ENCODE measurements around the gene KIAA0513. TPM values are rescaled to one million over a fixed set of nuclear protein-coding genes. Genes with fewer than 3 reads are reported as not detected.

KIAA0513 gene, protein sequence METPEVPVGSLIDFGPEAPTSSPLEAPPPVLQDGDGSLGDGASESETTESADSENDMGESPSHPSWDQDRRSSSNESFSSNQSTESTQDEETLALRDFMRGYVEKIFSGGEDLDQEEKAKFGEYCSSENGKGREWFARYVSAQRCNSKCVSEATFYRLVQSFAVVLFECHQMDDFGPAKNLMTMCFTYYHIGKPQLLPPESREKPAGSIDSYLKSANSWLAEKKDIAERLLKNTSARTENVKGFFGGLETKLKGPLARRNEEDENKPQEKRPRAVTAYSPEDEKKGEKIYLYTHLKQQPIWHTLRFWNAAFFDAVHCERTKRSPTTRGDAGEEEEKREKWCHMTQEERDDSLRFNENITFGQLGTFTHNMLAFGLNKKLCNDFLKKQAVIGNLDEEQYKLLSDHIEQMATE
- total RNA-seq, result 10 to 100 TPM; 23.1 to 71.9 TPM

DNA sequence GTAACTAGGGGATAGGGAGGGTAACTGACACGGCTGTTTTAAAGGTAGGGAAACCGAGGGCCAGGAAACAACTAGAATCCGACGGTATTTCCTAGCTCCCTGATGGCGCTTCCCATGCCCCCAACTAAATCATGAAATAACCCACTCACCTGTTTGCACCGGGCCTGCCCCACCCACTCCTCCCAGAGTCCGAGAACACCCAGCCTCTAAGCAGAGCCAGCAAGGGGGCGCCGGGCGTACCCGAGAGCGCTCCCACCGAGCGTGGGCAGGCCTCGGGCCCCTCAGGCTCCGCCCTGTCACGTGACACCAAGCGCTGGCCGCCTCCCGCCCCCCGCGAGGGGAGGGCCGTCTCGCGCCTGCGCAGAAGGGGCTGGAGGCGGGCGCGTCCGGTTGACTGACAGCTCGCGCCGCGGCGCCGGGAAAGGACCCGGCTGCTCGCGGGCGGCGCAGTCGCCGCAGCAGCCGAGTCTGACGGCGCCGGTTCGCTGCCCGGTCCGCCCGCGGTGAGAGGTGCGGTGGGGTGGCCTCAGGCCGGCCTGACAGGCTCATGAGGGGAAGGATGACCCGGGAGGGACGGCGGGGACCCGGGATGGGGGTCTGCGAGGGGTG is at the start of gene KIAA0513:
TSS of gene KIAA0513 (plus strand) at position 447 of the 609 bp plus-strand sequence. CDS start 39,277 bp downstream, outside the sequence.
- WGBS, 2 donors, result 0 to 1% methylated on average over 6 to 59 of the region's 59 CpGs
- Histone ChIP-seq H3K4me3 (peak within 1 kb of the TSS; percentile 61 to 76), H3K4me1 (peaks cover 33% of the 10 kb centered on the region)

DNA sequence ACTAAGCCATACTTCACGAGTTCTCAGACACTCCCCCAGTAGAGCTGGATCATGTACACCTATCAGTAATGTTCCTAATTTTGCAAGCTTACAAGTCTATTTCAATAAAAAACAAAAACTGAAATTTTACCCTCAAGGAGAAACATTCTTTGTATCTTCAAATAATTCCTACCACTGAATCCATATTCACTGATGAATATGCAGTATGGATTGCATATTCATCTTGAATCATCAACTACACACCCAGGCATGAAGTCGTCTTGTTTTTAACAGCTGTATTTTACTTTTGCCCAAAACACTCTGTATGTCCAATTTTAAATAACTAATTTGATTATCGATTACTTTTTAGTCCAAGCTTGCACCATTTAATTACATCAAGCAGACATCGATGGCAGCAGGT is 48.1 kb upstream of the KIAA0513 start:
- DNase-seq (no peak), ATAC-seq (no peak)
- TF ChIP-seq, protein P1, sequence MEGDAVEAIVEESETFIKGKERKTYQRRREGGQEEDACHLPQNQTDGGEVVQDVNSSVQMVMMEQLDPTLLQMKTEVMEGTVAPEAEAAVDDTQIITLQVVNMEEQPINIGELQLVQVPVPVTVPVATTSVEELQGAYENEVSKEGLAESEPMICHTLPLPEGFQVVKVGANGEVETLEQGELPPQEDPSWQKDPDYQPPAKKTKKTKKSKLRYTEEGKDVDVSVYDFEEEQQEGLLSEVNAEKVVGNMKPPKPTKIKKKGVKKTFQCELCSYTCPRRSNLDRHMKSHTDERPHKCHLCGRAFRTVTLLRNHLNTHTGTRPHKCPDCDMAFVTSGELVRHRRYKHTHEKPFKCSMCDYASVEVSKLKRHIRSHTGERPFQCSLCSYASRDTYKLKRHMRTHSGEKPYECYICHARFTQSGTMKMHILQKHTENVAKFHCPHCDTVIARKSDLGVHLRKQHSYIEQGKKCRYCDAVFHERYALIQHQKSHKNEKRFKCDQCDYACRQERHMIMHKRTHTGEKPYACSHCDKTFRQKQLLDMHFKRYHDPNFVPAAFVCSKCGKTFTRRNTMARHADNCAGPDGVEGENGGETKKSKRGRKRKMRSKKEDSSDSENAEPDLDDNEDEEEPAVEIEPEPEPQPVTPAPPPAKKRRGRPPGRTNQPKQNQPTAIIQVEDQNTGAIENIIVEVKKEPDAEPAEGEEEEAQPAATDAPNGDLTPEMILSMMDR (IDR thresholded peaks at IDR 0.05), result no peak
- no peak for TF ChIP-seq POLR2A (IDR thresholded peaks at IDR 0.05)
- Histone ChIP-seq H3K27ac (no peak overlapping the region), H3K27me3 (no peaks in the 10 kb centered on the region), H3K36me3 (replicated peaks in 1 of 2; ENCODE audit: insufficient read depth in 1 of 2, low read depth in 2 of 2) (peaks cover 10% of the 10 kb centered on the region in 2 donors), H3K4me3 (no peak overlapping the region), H3K4me1 (peaks cover 38% of the 10 kb centered on the region), H3K9me3 (no peaks in the 10 kb centered on the region)
- intact Hi-C loops (cut with DNase I), result loop anchor here (10.0 kb wide), 1 partner anchor 105 kb away; no protein-coding TSS in a partner anchor
- 83 to 91% methylated on average over 4 of the region's 4 CpGs for WGBS, 2 donors

More for the DNA sequence above, at the start of gene KIAA0513:
- Histone ChIP-seq H3K36me3 (replicated peaks in 1 of 2; ENCODE audit: insufficient read depth in 1 of 2, low read depth in 2 of 2) (no peaks in the 10 kb centered on the region), H3K27ac (peak within 1 kb of the TSS; percentile 87 to 93 (median 91)), H3K27me3 (no peaks in the 10 kb centered on the region), H3K9me3 (no peaks in the 10 kb centered on the region)
- DNase-seq, result peak; percentile 94 to 97 (median 96)
- TF ChIP-seq POLR2A (IDR thresholded peaks at IDR 0.05), result peak; percentile 90 to 96 (median 94)
- TF ChIP-seq, protein P1 (IDR thresholded peaks at IDR 0.05), result peak in 4 of 7 experiments; percentile 9 to 41 (median 23)
- ATAC-seq, result peak; percentile 90
- intact Hi-C loops (cut with DNase I), result no loop called here

DNA sequence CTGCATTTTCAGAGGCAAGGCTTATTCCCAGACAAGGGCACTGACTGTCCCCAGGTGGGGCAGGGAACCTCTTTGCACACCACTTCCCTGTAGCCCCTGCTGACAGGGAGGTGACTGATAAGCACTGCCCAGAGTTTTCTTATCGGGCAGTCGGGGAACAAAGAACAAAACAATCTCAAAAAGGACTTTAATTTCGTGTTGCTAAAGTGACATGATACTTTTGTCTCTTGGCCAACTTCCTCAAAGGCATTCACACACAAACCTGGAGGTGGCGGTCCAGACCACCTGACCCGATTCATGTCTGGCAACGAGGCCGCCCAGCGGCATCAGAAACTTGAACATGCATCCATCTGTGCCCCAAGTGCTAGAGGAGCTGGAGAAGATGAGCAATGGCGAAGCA is 45.2 kb upstream of the KIAA0513 start:
- intact Hi-C loops (cut with DNase I), result no loop called here
- ATAC-seq (peak; percentile 78), DNase-seq (peak; percentile 62 to 78 (median 76))
- no peak for TF ChIP-seq POLR2A (IDR thresholded peaks at IDR 0.05)
- TF ChIP-seq, protein P1 (IDR thresholded peaks at IDR 0.05), result peak in 6 of 7 experiments; percentile 5 to 74 (median 63)
- H3K27me3 ChIP-seq, result no peaks in the 10 kb centered on the region
- WGBS, 2 donors, result 37 to 38% methylated on average over 6 to 9 of the region's 9 CpGs
- peaks cover 28% of the 10 kb centered on the region for H3K4me1 ChIP-seq
- no peaks in the 10 kb centered on the region for H3K9me3 ChIP-seq
- peak overlapping the region; percentile 2 to 70 (median 62) for H3K27ac ChIP-seq
- H3K36me3 ChIP-seq (replicated peaks in 1 of 2; ENCODE audit: insufficient read depth in 1 of 2, low read depth in 2 of 2), result peaks cover 0 to 5% of the 10 kb centered on the region in 2 donors
- H3K4me3 ChIP-seq, result no peak overlapping the region

DNA sequence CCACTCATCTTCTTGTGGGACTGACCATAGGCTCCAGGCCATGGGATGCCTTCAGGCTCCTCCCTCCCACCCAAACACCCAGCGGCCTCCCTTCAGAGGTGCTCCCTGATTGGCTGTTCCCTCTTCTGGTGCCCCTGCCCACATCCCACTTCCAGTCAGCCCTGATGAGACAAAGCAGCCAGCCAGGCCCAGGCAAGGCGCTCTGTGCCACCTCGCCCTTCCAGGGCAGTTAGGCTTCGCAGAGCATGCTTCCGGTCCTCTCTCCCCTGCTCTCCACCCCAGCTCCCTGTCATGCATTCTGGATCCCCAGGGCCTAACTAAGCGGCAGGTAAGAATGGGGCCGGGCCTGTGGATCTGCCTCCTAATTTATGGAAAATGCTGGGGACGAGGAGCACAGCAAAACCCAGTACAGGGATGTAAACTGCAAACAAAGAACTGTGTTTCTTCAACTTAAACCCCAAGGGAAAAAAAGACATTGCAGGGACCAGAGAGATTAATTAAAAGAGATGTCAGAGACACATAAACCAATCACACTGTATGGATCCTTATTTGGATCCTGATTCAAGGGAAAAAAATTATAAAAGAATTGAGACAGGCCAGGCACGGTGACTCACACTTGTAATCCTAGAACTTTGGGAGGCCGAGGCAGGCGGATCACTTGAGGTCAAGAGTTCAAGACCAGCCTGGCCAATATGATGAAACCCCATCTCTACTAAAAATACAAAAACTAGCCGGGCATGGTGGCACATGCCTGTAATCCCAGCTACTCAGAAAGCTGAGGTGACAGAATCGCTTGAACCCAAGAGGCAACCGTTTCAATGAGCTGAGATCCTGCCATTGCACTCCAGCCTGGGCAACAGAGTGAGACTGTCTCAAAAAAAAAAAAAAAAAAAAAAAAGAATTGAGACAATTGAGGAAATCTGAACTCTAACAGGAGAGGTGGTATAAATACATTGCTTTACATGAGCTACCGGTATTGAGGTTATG is 42.2 kb upstream of the KIAA0513 start:
- Histone ChIP-seq H3K9me3 (no peaks in the 10 kb centered on the region), H3K36me3 (replicated peaks in 1 of 2; ENCODE audit: insufficient read depth in 1 of 2, low read depth in 2 of 2) (peaks cover 0 to 26% of the 10 kb centered on the region in 2 donors), H3K4me1 (peaks cover 20% of the 10 kb centered on the region), H3K27ac (peak overlapping the region in 1 of 4 donors; percentile 9), H3K27me3 (no peaks in the 10 kb centered on the region), H3K4me3 (no peak overlapping the region)
- ATAC-seq (no peak), DNase-seq (no peak)
- intact Hi-C loops (cut with DNase I), result no loop called here
- no peak for TF ChIP-seq POLR2A (IDR thresholded peaks at IDR 0.05)
- TF ChIP-seq, protein P1 (IDR thresholded peaks at IDR 0.05), result no peak
- 83 to 88% methylated on average over 15 of the region's 15 CpGs for WGBS, 2 donors

All from body of pancreas (tissue), 4 donors.